OCI-LY7 (cell line): ENCODE measurements around the gene C20orf202. TPM values are rescaled to one million over a fixed set of nuclear protein-coding genes. Genes with fewer than 3 reads are reported as not detected.

ENCODE experiments used
- Bru-seq: library from RNA; stranded (reverse); fragments of 400-500 nt; gene quantifications from one replicate; lab custom pipeline; 2021; lab: Mats Ljungman, UMichigan
- BruChase-seq, 2 experiments: library from RNA; stranded (reverse); fragments of 400-500 nt; gene quantifications; one replicate each; lab custom pipeline; 2021; lab: Mats Ljungman, UMichigan
- BruUV-seq: library from RNA; stranded (reverse); fragments of 400-500 nt; replicated peaks from 2 replicates; lab custom pipeline; 2021; lab: Mats Ljungman, UMichigan
- CTCF ChIA-PET: fragments of 300-600 bp; sonication (Branson Sonifier 250); formaldehyde crosslinking; loops from one replicate; lab custom pipeline; 2022; ENCODE audit warnings: antibody characterized with exemption; ENCODE audit not compliant: unreplicated experiment; lab: Charles Lee
- POLR2A ChIA-PET: fragments of 300-600 bp; sonication (Branson Sonifier 250); formaldehyde crosslinking; loops from one replicate; lab custom pipeline; 2022; ENCODE audit warnings: antibody characterized with exemption; lab: Charles Lee
- DNase-seq: peaks from one replicate; pipeline ENCODE4 v3.0.0-alpha.2; 2015; ENCODE audit warnings: low spot score
- H2AFZ ChIP-seq: fragments of 200-600 bp; sonication (generic), shearing (Covaris generic); 2 replicates; pipeline ENCODE4 v1.6.1; 2014; ENCODE audit warnings: mild to moderate bottlenecking, antibody characterized with exemption, low read length, moderate library complexity
- H3K27ac ChIP-seq: fragments of 200-600 bp; sonication (generic); 2 replicates; pipeline ENCODE4 v1.5.1; 2014; ENCODE audit warnings: mixed run types, low read depth, mild to moderate bottlenecking, moderate library complexity, low read length, inconsistent platforms; ENCODE audit not compliant: poor library complexity, severe bottlenecking
- H3K36me3 ChIP-seq: fragments of 200-600 bp; sonication (generic); 2 replicates; pipeline ENCODE4 v1.6.1; 2014; ENCODE audit warnings: mild to moderate bottlenecking, antibody characterized with exemption, low read length, moderate library complexity, mixed read lengths; ENCODE audit not compliant: insufficient read depth
- H3K4me1 ChIP-seq: fragments of 200-600 bp; sonication (generic); 2 replicates; pipeline ENCODE4 v1.5.1; 2014; ENCODE audit warnings: mild to moderate bottlenecking, low read length; ENCODE audit not compliant: insufficient read depth, poor library complexity, severe bottlenecking
- H3K4me2 ChIP-seq: fragments of 200-600 bp; sonication (generic); 2 replicates; pipeline ENCODE4 v1.6.1; 2014; ENCODE audit warnings: mild to moderate bottlenecking, low read length
- H3K4me3 ChIP-seq: fragments of 200-600 bp; sonication (generic); 2 replicates; pipeline ENCODE4 v1.5.1; 2014; ENCODE audit warnings: mild to moderate bottlenecking, low read depth, low read length; ENCODE audit not compliant: poor library complexity, severe bottlenecking
- H3K79me2 ChIP-seq: fragments of 200-600 bp; sonication (generic); 2 replicates; pipeline ENCODE4 v1.6.1; 2016; ENCODE audit warnings: low read depth, mild to moderate bottlenecking, low read length, moderate library complexity, mixed read lengths; ENCODE audit not compliant: insufficient read depth
- H3K9me2 ChIP-seq: fragments of 200-600 bp; sonication (generic); 2 replicates; pipeline ENCODE4 v1.6.1; 2016; ENCODE audit warnings: mild to moderate bottlenecking, low read length, mixed read lengths; ENCODE audit not compliant: insufficient read depth
- H3K9me3 ChIP-seq: fragments of 200-600 bp; sonication (generic); 2 replicates; pipeline ENCODE4 v1.6.1; 2014; ENCODE audit warnings: mild to moderate bottlenecking, mixed run types, low read length, mixed read lengths
- H4K20me1 ChIP-seq: fragments of 200-600 bp; sonication (generic); 2 replicates; pipeline ENCODE4 v1.6.1; 2014; ENCODE audit warnings: mild to moderate bottlenecking, antibody characterized with exemption, low read length, moderate library complexity, mixed read lengths; ENCODE audit not compliant: insufficient read depth
- EZH2phosphoT487 ChIP-seq: fragments of 200-600 bp; sonication (generic); IDR thresholded peaks from 2 replicates; pipeline ENCODE4 v1.6.1; 2018; ENCODE audit warnings: low read depth, borderline replicate concordance, mild to moderate bottlenecking, mixed run types, antibody characterized with exemption, low read length, moderate library complexity, mixed read lengths
- intact Hi-C: fragments of 100-400 bp; cut with micrococcal nuclease; formaldehyde crosslinking; loops from one replicate; pipeline ENCODE4 v1.10.0; 2022; ENCODE audit not compliant: unreplicated experiment
- long read RNA-seq: library from polyadenylated mRNA; stranded (forward); transcript quantifications from one replicate; pipeline ENCODE4 v2.0.0, GENCODE V29; 2022
- total RNA-seq, 2 experiments: library from RNA; depleted of rRNA in 1 of 2; stranded (reverse); fragments of >200 nt in 1 of 2; shearing (Covaris generic) in 1 of 2; gene quantifications; 2 replicates each; pipeline ENCODE4 v1.2.3, GENCODE V29; 2014 to 2022
- TF ChIP-seq, protein P1 (sequence below): fragments of 200-600 bp; sonication (generic); conservative IDR thresholded peaks from 2 replicates; pipeline ENCODE4 v1.5.1; 2014; ENCODE audit warnings: mild to moderate bottlenecking, antibody characterized with exemption, low read length, moderate library complexity, mixed read lengths

The C20orf202 gene
- not detected in 2 replicates for total RNA-seq (2014; rRNA removed; shearing (Covaris generic))
- not detected in 2 replicates for total RNA-seq (2022)
- Bru-seq, nascent RNA, result not detected
- BruChase-seq, experiment 1, labeled RNA remaining after a 6-hour chase, result not detected
- not detected for BruChase-seq, experiment 2, labeled RNA remaining after a 2-hour chase
- long read RNA-seq, result 0 reads

DNA sequence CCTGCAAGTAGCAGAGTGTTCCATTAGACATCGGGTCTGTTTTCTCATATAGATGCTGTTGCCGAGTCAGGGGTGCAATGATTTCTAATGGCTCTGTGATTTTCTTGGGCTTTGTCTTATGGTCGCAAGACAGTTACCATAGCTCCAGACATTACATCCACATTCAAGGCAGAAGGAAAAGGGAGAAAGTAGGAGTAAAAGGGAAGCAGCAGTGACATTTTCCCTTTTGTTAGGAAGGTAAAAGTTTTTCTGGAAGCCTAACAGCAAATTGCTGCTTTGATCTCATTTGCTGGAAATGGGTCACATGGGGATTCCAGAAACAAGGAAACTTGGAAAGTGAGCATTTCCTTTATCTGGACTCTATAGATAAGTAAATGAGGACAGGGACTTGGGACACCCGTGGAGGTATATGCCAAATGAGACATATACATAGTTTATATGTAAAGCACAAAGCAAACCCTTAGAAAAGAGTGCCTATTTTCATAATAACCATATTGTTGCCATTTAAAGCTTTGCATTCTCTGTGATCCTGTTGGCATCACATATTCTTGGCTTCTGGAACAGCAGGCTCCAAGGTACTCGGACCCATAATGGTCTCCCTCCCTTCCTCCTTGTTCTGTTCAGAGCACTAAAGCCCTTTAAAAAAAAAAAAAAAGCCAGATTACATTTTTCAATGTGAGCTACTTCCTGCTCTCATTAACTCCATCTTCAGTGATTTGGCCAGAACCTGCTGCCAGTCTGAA, at the start of gene C20orf202:
Gene C20orf202, plus strand, starts transcription at position 693 of the 743 bp plus-strand sequence. CDS start 132 bp downstream, outside the sequence.
- Histone ChIP-seq H3K79me2 (no peaks in the 10 kb centered on the region), H3K9me2 (no peaks in the 10 kb centered on the region), H3K4me1 (no peaks in the 10 kb centered on the region), H3K4me2 (no peak within 1 kb of the TSS), H2AFZ (no peak within 1 kb of the TSS), H3K9me3 (no peaks in the 10 kb centered on the region), H3K4me3 (no peak within 1 kb of the TSS), H3K27ac (no peak within 1 kb of the TSS), H3K36me3 (no peaks in the 10 kb centered on the region), H4K20me1 (no peaks in the 10 kb centered on the region)
- POLR2A ChIA-PET, result no interaction called here
- BruUV-seq, result no TSS peak
- no peak for DNase-seq
- TF ChIP-seq EZH2phosphoT487, result no peak
- TF ChIP-seq, protein P1, sequence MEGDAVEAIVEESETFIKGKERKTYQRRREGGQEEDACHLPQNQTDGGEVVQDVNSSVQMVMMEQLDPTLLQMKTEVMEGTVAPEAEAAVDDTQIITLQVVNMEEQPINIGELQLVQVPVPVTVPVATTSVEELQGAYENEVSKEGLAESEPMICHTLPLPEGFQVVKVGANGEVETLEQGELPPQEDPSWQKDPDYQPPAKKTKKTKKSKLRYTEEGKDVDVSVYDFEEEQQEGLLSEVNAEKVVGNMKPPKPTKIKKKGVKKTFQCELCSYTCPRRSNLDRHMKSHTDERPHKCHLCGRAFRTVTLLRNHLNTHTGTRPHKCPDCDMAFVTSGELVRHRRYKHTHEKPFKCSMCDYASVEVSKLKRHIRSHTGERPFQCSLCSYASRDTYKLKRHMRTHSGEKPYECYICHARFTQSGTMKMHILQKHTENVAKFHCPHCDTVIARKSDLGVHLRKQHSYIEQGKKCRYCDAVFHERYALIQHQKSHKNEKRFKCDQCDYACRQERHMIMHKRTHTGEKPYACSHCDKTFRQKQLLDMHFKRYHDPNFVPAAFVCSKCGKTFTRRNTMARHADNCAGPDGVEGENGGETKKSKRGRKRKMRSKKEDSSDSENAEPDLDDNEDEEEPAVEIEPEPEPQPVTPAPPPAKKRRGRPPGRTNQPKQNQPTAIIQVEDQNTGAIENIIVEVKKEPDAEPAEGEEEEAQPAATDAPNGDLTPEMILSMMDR, result no peak
- intact Hi-C loops, result no loop called here
- CTCF ChIA-PET, result no interaction called here

DNA sequence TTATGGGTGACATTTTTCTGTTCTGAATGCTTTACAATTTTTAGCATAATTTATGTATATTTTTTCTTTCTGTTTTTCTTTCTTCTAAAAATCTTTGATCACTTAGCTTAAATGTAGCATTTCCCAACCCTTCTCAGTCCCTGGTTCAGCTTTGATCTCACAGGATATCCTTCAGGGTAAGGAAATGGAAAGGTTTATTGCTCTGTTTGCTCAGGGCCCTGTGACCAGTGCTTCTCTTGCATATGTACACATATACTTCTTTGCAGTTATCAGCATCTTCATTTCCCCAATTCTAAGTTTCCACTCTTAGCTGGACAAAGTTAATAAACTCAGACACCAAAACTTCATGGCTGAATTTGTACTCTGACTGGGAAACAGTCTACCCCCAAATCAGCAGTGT, 49.0 kb upstream of the C20orf202 start:
- H3K36me3 ChIP-seq, result peaks cover 77% of the 10 kb centered on the region
- H3K79me2 ChIP-seq, result no peaks in the 10 kb centered on the region
- H2AFZ ChIP-seq, result no peak overlapping the region
- CTCF ChIA-PET, result no interaction called here
- no peak for DNase-seq
- no peaks in the 10 kb centered on the region for H3K9me2 ChIP-seq
- intact Hi-C loops, result no loop called here
- no peak overlapping the region for H3K4me3 ChIP-seq
- no peaks in the 10 kb centered on the region for H3K9me3 ChIP-seq
- H4K20me1 ChIP-seq, result no peaks in the 10 kb centered on the region
- no peaks in the 10 kb centered on the region for H3K4me1 ChIP-seq
- no TSS peak for BruUV-seq
- TF ChIP-seq, protein P1, result no peak
- no peak for TF ChIP-seq EZH2phosphoT487
- POLR2A ChIA-PET, result no interaction called here
- no peak overlapping the region for H3K27ac ChIP-seq
- no peak overlapping the region for H3K4me2 ChIP-seq

DNA sequence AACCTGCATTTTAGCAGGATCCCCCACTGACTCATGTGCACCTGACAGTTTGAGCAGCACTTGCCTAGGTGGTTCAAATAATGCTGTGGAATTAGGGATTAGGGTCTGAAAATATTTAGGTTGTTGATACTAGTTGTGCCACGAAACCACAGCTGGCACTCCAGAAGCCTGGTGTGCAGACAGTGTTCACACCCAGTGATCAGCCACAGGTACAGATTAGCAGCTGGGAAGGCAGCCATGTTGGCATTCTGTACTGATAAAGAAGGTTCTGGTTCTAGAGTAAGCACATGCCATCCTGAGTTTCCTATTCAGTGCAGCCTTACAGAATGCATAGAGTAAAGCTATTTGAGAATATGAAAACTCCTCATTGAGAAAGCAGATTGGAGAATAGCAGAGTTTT, 48.6 kb upstream of the C20orf202 start:
- no TSS peak for BruUV-seq
- ChIA-PET POLR2A (no interaction called here), CTCF (no interaction called here)
- Histone ChIP-seq H3K36me3 (peaks cover 77% of the 10 kb centered on the region), H3K4me2 (no peak overlapping the region), H4K20me1 (no peaks in the 10 kb centered on the region), H3K4me3 (no peak overlapping the region), H3K4me1 (no peaks in the 10 kb centered on the region), H3K27ac (no peak overlapping the region), H3K9me3 (no peaks in the 10 kb centered on the region), H3K9me2 (no peaks in the 10 kb centered on the region), H3K79me2 (no peaks in the 10 kb centered on the region), H2AFZ (no peak overlapping the region)
- no peak for TF ChIP-seq EZH2phosphoT487
- TF ChIP-seq, protein P1, result no peak
- DNase-seq, result no peak
- intact Hi-C loops, result no loop called here
